Mesenchymal stem cell (in vitro differentiated cells and primary cell): ENCODE data around the gene HYI.

ENCODE experiments used
- DNase-seq: peaks from one replicate; pipeline ENCODE4 v3.0.0-alpha.2; 2013
- H2AFZ ChIP-seq: one replicate; pipeline ENCODE4 v1.6.1; 2013; ENCODE audit warnings: low read depth, mild to moderate bottlenecking, control low read depth, inconsistent platforms, low read length, moderate library complexity
- H2AK5ac ChIP-seq: 2 replicates; pipeline ENCODE4 v1.6.1; 2013; ENCODE audit warnings: low read length, moderate library complexity, mild to moderate bottlenecking, inconsistent platforms; ENCODE audit not compliant: severe bottlenecking
- H2BK120ac ChIP-seq: one replicate; pipeline ENCODE4 v1.6.1; 2013; ENCODE audit warnings: low read depth, mild to moderate bottlenecking, inconsistent platforms, low read length, moderate library complexity
- H2BK12ac ChIP-seq, 2 experiments: one replicate each; pipeline ENCODE4 v1.6.1; 2013; ENCODE audit warnings: inconsistent platforms in 2 of 2, low read length in 2 of 2, mild to moderate bottlenecking in 2 of 2, moderate library complexity in 2 of 2, control low read depth in 1 of 2
- H2BK15ac ChIP-seq: one replicate; pipeline ENCODE4 v1.6.1; 2013; ENCODE audit warnings: mild to moderate bottlenecking, low read depth, inconsistent platforms; ENCODE audit not compliant: poor library complexity, severe bottlenecking
- H2BK5ac ChIP-seq: 2 replicates; pipeline ENCODE4 v1.6.1; 2013; ENCODE audit warnings: low read depth, mild to moderate bottlenecking, low read length, control low read depth, inconsistent platforms; ENCODE audit not compliant: poor library complexity, severe bottlenecking
- H3K14ac ChIP-seq, 2 experiments: one replicate each; pipeline ENCODE4 v1.6.1; 2013; ENCODE audit warnings: inconsistent platforms in 2 of 2, low read length in 2 of 2, control low read depth in 1 of 2, mild to moderate bottlenecking in 1 of 2, moderate library complexity in 1 of 2
- H3K18ac ChIP-seq, 2 experiments: one replicate each; pipeline ENCODE4 v1.6.1; 2013; ENCODE audit warnings: inconsistent platforms in 2 of 2, low read length in 2 of 2, control low read depth in 1 of 2, low read depth in 1 of 2, mild to moderate bottlenecking in 1 of 2
- H3K23ac ChIP-seq, 2 experiments: one replicate each; pipeline ENCODE4 v1.6.1; 2013; ENCODE audit warnings: inconsistent platforms in 2 of 2, low read length in 2 of 2, mild to moderate bottlenecking in 2 of 2, moderate library complexity in 2 of 2, control low read depth in 1 of 2
- H3K27ac ChIP-seq: 2 replicates; pipeline ENCODE4 v1.5.1; 2013; ENCODE audit warnings: mild to moderate bottlenecking, moderate library complexity, low read length, control low read depth, inconsistent platforms; ENCODE audit not compliant: poor library complexity, severe bottlenecking
- H3K27me3 ChIP-seq, 2 experiments: 2 replicates each; pipeline versions ENCODE4 v1.6.1 to v1.7.0; 2013; ENCODE audit warnings: low read length in 2 of 2, mild to moderate bottlenecking in 2 of 2, moderate library complexity in 2 of 2, control low read depth in 1 of 2, inconsistent platforms in 1 of 2; ENCODE audit not compliant: control insufficient read depth in 1 of 2, insufficient read depth in 1 of 2
- H3K36me3 ChIP-seq, 2 experiments: 2 replicates each; pipeline versions ENCODE4 v1.6.1 to v1.7.0; 2013; ENCODE audit warnings: low read length in 2 of 2, control low read depth in 1 of 2, inconsistent platforms in 1 of 2, low read depth in 1 of 2, mild to moderate bottlenecking in 1 of 2; ENCODE audit not compliant: insufficient read depth in 2 of 2, control insufficient read depth in 1 of 2
- H3K4ac ChIP-seq, 2 experiments: one replicate each; pipeline ENCODE4 v1.6.1; 2013; ENCODE audit warnings: inconsistent platforms in 2 of 2, low read length in 2 of 2, mild to moderate bottlenecking in 2 of 2, moderate library complexity in 2 of 2, control low read depth in 1 of 2, low read depth in 1 of 2
- H3K4me1 ChIP-seq: 2 replicates; pipeline ENCODE4 v1.6.1; 2013; ENCODE audit warnings: low read depth, low read length, control low read depth; ENCODE audit not compliant: control insufficient read depth, insufficient read depth
- H3K4me2 ChIP-seq: 2 replicates; pipeline ENCODE4 v1.6.1; 2013; ENCODE audit warnings: low read length, mild to moderate bottlenecking, inconsistent platforms; ENCODE audit not compliant: poor library complexity, severe bottlenecking
- H3K4me3 ChIP-seq, 2 experiments: 2 replicates each; pipeline versions ENCODE4 v1.5.1 to v1.7.0; 2013; ENCODE audit warnings: low read length in 2 of 2, mild to moderate bottlenecking in 2 of 2, control low read depth in 1 of 2, low read depth in 1 of 2; ENCODE audit not compliant: insufficient read depth in 1 of 2
- H3K79me1 ChIP-seq: replicated peaks from 2 replicates; pipeline ENCODE4 v1.6.1; 2013; ENCODE audit warnings: mild to moderate bottlenecking, control low read depth, low read length, inconsistent platforms; ENCODE audit not compliant: poor library complexity, severe bottlenecking
- H3K9ac ChIP-seq: 2 replicates; pipeline ENCODE4 v1.7.0; 2013; ENCODE audit warnings: mild to moderate bottlenecking, low read length, moderate library complexity
- H3K9me3 ChIP-seq: 2 replicates; pipeline ENCODE4 v1.7.0; 2013; ENCODE audit warnings: mild to moderate bottlenecking, low read length; ENCODE audit not compliant: control insufficient read depth
- H4K8ac ChIP-seq: one replicate; pipeline ENCODE4 v1.6.1; 2013; ENCODE audit warnings: inconsistent platforms, mild to moderate bottlenecking, low read length, moderate library complexity
- H4K91ac ChIP-seq: one replicate; pipeline ENCODE4 v1.6.1; 2013; ENCODE audit warnings: mild to moderate bottlenecking, low read length, inconsistent platforms
- WGBS: methylation state at CpG from one replicate; pipeline ENCODE4 v1.1.7; 2013; ENCODE audit warnings: mixed read lengths; 5-methylcytosine and 5-hydroxymethylcytosine counted together

The HYI gene

GRCh38 chr1:43493661-43494450 is 40.1 kb upstream of the HYI start:
- Histone ChIP-seq H2BK120ac (no peak overlapping the region), H3K4me2 (peak overlapping the region; percentile 38), H3K18ac (peak overlapping the region; percentile 8 to 43), H4K8ac (peak overlapping the region; percentile 27), H3K4me1 (peaks cover 1% of the 10 kb centered on the region), H2BK15ac (no peak overlapping the region), H2BK5ac (peak overlapping the region; percentile 61), H2BK12ac (peak overlapping the region in 1 of 2 experiments; percentile 63), H3K23ac (no peak overlapping the region), H2AFZ (peak overlapping the region; percentile 81), H2AK5ac (no peak overlapping the region), H3K9ac (peak overlapping the region; percentile 1), H3K14ac (no peak overlapping the region), H3K4ac (no peak overlapping the region), H3K79me1 (no peaks in the 10 kb centered on the region), H3K27ac (peak overlapping the region; percentile 54), H3K9me3 (peaks cover 7% of the 10 kb centered on the region), H3K27me3 (no peaks in the 10 kb centered on the region), H4K91ac (no peak overlapping the region), H3K36me3 (no peaks in the 10 kb centered on the region), H3K4me3 (peak overlapping the region in 1 of 2 experiments; percentile 12)
- 45% methylated on average over 10 of the region's 11 CpGs for WGBS
- peak; percentile 42 for DNase-seq

DNA sequence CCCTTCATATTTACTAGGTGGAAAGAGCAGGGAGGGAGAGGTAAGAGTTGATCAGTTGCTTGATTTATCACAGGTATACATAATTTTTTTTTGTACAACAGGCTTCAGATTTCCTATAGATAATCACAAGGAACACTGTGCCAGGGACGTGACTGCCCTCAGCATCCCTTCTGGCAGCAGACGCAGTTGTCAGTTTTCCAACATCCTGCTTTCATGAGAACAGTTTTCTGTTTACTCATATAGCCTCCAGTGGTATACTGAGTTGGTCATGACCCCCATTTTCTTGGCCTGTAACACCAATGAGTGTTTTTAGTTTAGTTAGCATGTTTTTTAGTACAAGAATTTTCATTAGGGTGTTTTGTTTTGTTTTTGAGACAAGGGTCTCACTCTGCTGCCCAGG is 39.1 kb upstream of the HYI start:
- Histone ChIP-seq H3K9ac (no peak overlapping the region), H3K27me3 (no peaks in the 10 kb centered on the region), H2BK120ac (no peak overlapping the region), H4K91ac (no peak overlapping the region), H3K23ac (no peak overlapping the region), H2BK12ac (no peak overlapping the region), H2AK5ac (no peak overlapping the region), H3K4me3 (no peak overlapping the region), H3K27ac (no peak overlapping the region), H3K9me3 (peaks cover 14% of the 10 kb centered on the region), H3K4me1 (peaks cover 1% of the 10 kb centered on the region), H3K14ac (no peak overlapping the region), H2AFZ (no peak overlapping the region), H3K18ac (peak overlapping the region in 1 of 2 experiments; percentile 48), H4K8ac (no peak overlapping the region), H2BK5ac (no peak overlapping the region), H3K4me2 (no peak overlapping the region), H3K36me3 (no peaks in the 10 kb centered on the region), H3K79me1 (no peaks in the 10 kb centered on the region), H2BK15ac (no peak overlapping the region), H3K4ac (no peak overlapping the region)
- no peak for DNase-seq
- WGBS, result 76% methylated on average over 2 of the region's 2 CpGs

GRCh38 chr1:43491061-43491460 is 37.3 kb upstream of the HYI start:
- Histone ChIP-seq H3K36me3 (no peaks in the 10 kb centered on the region), H2BK120ac (no peak overlapping the region)
- no peak for DNase-seq

DNA sequence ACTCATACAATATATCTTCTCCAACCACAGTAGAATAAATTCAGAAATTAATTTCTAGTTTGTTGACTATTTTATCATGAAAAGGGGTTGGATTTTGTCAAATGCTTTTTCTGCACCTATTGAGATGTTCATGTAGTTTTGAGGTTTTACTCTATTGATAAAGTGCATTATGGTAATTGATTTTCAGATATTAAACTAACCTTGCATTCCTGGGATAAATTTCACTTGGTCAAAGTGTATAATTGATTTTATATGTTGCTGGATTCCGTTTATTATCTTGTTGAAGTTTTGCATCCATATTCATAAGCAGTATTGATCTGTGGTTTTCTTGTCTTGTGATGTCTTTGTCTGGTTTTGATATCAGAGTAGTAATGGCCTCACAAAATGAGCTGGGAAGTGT is 34.4 kb upstream of the HYI start:
- no peak overlapping the region for H3K14ac ChIP-seq
- H3K9me3 ChIP-seq, result peaks cover 19% of the 10 kb centered on the region
- H2AK5ac ChIP-seq, result no peak overlapping the region
- no peak overlapping the region for H3K4me2 ChIP-seq
- no peak overlapping the region for H3K4me3 ChIP-seq
- no peaks in the 10 kb centered on the region for H3K36me3 ChIP-seq
- H3K4ac ChIP-seq, result no peak overlapping the region
- H3K9ac ChIP-seq, result no peak overlapping the region
- no peak overlapping the region for H3K23ac ChIP-seq
- no peaks in the 10 kb centered on the region for H3K4me1 ChIP-seq
- no peak overlapping the region for H2BK120ac ChIP-seq
- H2BK5ac ChIP-seq, result no peak overlapping the region
- H3K79me1 ChIP-seq, result no peaks in the 10 kb centered on the region
- H3K18ac ChIP-seq, result no peak overlapping the region
- no peak overlapping the region for H2BK15ac ChIP-seq
- H3K27me3 ChIP-seq, result no peaks in the 10 kb centered on the region
- H2BK12ac ChIP-seq, result no peak overlapping the region
- H2AFZ ChIP-seq, result no peak overlapping the region
- no peak overlapping the region for H4K8ac ChIP-seq
- no peak for DNase-seq
- H3K27ac ChIP-seq, result no peak overlapping the region
- 92% methylated on average over 1 of the region's 1 CpG for WGBS
- H4K91ac ChIP-seq, result no peak overlapping the region

More at GRCh38 chr1:43491061-43491460, 37.3 kb upstream of the HYI start:
- no peak overlapping the region for H2AFZ ChIP-seq
- peaks cover 1% of the 10 kb centered on the region for H3K4me1 ChIP-seq
- no peaks in the 10 kb centered on the region for H3K27me3 ChIP-seq
- no peak overlapping the region for H3K4ac ChIP-seq
- no peak overlapping the region for H4K91ac ChIP-seq
- WGBS, result 89% methylated on average over 1 of the region's 1 CpG
- H2BK12ac ChIP-seq, result no peak overlapping the region
- H3K27ac ChIP-seq, result no peak overlapping the region
- H2BK5ac ChIP-seq, result no peak overlapping the region
- no peak overlapping the region for H2AK5ac ChIP-seq
- no peak overlapping the region for H3K23ac ChIP-seq
- H3K9me3 ChIP-seq, result peaks cover 19% of the 10 kb centered on the region
- no peak overlapping the region for H3K14ac ChIP-seq
- no peak overlapping the region for H3K4me2 ChIP-seq
- H3K4me3 ChIP-seq, result no peak overlapping the region
- H3K18ac ChIP-seq, result no peak overlapping the region
- no peaks in the 10 kb centered on the region for H3K79me1 ChIP-seq
- H3K9ac ChIP-seq, result no peak overlapping the region
- no peak overlapping the region for H4K8ac ChIP-seq
- H2BK15ac ChIP-seq, result no peak overlapping the region
